EH (cell line): ENCODE data around the gene PCDHB5.
A peak's percentile ranks its signal among the peaks of the same experiment; 100 is the strongest.
"Not testable (repeated sequence)": the region's sequence is repeated elsewhere in the genome, so short reads cannot be mapped to it uniquely, and the experiment has no call there.

ENCODE experiments used
- DNase-seq: peaks from one replicate; pipeline ENCODE4 v3.0.0-alpha.2; 2015; ENCODE audit warnings: low read depth

PCDHB5 gene

DNA sequence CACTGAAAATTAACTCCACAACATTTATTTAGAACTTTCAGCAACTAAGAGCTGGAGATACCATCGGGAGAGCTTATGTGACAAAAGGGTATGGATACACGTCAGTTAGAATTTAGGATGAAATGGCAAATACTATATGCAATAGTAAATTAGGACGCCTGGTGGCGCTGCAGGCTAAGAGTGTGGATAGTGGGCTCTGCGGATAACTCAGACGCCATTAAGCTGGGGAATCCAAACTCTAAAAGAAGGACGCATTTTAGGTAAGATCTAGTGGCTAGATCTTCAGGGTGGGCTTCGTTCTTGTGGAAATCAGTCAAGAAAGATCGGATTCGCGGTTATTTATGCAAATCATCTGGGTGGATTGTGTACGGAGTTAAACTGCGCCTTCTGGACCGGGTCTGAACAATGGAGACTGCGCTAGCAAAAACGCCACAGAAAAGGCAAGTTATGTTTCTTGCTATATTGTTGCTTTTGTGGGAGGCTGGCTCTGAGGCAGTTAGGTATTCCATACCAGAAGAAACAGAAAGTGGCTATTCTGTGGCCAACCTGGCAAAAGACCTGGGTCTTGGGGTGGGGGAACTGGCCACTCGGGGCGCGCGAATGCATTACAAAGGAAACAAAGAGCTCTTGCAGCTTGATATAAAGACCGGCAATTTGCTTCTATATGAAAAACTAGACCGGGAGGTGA is at the start of gene PCDHB5:
Gene PCDHB5, plus strand, starts transcription at position 177 of the 688 bp plus-strand sequence. Its CDS starts 229 bp downstream, at position 406.
- DNase-seq: no peak

DNA sequence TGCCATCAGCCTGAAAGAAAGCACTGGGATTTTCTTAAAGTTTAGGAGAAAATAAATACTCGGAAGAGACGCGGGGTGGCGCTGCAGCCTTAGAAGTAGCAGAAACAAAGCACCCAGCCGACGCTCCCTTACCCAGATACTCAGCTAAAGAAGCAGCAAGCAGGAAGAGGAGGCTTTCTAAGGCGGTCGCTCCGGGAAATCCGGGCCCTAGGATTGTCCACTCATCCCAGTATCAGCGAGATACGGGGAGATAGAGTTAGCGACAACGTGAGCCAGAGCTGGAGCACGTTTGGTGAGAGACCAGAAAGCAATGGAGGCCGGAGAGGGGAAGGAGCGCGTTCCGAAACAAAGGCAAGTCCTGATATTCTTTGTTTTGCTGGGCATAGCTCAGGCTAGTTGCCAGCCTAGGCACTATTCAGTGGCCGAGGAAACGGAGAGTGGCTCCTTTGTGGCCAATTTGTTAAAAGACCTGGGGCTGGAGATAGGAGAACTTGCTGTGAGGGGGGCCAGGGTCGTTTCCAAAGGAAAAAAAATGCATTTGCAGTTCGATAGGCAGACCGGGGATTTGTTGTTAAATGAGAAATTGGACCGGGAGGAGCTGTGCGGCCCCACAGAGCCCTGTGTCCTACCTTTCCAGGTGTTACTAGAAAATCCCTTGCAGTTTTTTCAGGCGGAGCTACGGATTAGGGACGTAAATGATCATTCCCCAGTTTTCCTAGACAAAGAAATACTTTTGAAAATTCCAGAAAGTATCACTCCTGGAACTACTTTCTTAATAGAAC is 40.3 kb upstream of the PCDHB5 start, which contains the start of gene PCDHB2:
Gene PCDHB2, plus strand, starts transcription at position 135 of the 782 bp plus-strand sequence. Its CDS starts 176 bp downstream, at position 311.
- peak; percentile 62 for DNase-seq

DNA sequence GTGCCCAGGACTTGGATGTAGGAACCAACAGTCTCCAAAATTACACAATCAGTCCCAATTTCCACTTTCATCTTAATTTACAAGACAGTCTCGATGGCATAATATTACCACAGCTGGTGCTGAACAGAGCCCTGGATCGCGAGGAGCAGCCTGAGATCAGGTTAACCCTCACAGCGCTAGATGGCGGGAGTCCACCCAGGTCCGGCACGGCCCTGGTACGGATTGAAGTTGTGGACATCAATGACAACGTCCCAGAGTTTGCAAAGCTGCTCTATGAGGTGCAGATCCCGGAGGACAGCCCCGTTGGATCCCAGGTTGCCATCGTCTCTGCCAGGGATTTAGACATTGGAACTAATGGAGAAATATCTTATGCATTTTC is 39.8 kb upstream of the PCDHB5 start:
- DNase-seq: no peak

DNA sequence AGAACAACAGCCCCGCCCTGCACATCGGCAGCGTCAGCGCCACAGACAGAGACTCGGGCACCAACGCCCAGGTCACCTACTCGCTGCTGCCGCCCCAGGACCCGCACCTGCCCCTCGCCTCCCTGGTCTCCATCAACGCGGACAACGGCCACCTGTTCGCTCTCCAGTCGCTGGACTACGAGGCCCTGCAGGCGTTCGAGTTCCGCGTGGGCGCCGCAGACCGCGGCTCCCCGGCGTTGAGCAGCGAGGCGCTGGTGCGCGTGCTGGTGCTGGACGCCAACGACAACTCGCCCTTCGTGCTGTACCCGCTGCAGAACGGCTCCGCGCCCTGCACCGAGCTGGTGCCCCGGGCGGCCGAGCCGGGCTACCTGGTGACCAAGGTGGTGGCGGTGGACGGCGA is 38.8 kb upstream of the PCDHB5 start:
- not testable (repeated sequence) for DNase-seq

DNA sequence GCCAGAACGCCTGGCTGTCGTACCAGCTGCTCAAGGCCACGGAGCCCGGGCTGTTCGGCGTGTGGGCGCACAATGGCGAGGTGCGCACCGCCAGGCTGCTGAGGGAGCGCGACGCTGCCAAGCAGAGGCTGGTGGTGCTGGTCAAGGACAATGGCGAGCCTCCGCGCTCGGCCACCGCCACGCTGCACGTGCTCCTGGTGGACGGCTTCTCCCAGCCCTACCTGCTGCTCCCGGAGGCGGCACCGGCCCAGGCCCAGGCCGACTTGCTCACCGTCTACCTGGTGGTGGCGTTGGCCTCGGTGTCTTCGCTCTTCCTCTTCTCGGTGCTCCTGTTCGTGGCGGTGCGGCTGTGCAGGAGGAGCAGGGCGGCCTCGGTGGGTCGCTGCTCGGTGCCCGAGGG is 38.4 kb upstream of the PCDHB5 start:
- DNase-seq: not testable (repeated sequence)

DNA sequence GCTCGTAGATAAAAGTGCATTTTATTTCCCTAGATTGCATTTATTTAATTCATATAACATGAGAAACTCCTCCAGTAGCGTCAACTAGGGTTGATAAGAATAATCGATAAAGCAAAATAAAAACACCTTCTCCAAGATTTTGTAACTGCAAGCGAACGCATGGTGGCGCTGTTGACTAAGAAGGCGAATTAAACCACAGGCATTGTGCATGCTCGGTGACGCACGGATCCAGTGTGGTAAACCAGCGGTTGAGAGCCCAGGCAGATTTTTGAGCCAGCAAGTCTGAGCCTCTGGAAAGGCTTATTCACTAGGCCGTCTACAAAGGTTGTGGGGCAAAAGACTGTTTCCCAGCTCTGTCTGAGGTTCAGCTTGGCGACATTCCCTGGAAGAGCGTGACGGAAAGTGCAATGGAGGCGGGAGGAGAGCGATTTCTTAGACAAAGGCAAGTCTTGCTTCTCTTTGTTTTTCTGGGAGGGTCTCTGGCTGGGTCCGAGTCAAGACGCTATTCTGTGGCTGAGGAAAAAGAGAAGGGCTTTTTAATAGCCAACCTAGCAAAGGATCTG is 34.7 kb upstream of the PCDHB5 start, which contains the start of gene PCDHB3:
Gene PCDHB3, plus strand, starts transcription at position 231 of the 563 bp plus-strand sequence. Its CDS starts 177 bp downstream, at position 408.
- peak; percentile 15 for DNase-seq

DNA sequence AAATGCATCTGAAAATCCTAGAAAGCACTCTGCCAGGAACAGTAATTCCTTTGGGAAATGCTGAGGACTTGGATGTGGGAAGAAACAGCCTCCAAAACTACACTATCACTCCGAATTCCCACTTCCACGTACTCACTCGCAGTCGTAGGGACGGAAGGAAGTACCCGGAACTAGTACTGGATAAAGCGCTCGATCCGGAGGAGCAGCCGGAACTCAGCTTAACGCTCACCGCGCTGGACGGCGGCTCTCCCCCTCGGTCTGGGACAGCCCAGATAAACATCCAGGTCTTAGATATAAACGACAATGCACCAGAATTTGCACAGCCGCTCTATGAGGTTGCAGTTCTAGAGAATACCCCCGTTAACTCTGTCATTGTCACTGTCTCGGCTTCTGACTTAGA is 33.9 kb upstream of the PCDHB5 start:
- DNase-seq: no peak

DNA sequence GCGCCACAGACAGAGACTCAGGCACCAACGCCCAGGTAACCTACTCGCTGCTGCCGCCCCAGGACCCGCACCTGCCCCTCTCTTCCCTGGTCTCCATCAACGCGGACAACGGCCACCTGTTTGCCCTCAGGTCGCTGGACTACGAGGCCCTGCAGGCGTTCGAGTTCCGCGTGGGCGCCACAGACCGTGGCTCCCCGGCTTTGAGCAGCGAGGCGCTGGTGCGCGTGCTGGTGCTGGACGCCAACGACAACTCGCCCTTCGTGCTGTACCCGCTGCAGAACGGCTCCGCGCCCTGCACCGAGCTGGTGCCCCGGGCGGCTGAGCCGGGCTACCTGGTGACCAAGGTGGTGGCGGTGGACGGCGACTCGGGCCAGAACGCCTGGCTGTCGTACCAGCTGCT is 32.9 kb upstream of the PCDHB5 start:
- not testable (repeated sequence) for DNase-seq

DNA sequence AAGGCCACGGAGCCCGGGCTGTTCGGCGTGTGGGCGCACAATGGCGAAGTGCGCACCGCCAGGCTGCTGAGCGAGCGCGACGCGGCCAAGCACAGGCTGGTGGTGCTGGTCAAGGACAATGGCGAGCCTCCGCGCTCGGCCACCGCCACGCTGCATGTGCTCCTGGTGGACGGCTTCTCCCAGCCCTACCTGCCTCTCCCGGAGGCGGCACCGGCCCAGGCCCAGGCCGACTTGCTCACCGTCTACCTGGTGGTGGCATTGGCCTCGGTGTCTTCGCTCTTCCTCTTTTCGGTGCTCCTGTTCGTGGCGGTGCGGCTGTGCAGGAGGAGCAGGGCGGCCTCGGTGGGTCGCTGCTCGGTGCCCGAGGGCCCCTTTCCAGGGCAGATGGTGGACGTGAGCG is 32.5 kb upstream of the PCDHB5 start:
- DNase-seq: not testable (repeated sequence)

DNA sequence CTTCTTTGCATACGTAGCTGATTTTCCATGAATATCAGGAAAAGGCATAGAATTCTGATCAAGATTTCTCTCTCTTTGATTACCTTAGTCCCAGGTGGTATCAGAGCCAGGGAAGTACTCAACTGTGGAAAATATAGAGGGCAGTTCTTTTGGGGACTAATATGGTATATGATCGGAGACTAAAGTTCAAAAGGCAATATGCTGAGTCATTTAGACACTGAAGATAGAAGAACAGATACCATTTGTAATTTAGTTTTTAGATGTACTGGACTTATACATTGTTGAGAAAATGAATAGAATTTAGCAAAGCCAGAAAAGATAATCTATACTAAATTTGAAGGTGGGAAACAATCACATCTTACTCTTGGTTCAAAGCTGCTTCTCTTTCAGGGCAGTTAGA is 29.7 kb upstream of the PCDHB5 start:
- no peak for DNase-seq

DNA sequence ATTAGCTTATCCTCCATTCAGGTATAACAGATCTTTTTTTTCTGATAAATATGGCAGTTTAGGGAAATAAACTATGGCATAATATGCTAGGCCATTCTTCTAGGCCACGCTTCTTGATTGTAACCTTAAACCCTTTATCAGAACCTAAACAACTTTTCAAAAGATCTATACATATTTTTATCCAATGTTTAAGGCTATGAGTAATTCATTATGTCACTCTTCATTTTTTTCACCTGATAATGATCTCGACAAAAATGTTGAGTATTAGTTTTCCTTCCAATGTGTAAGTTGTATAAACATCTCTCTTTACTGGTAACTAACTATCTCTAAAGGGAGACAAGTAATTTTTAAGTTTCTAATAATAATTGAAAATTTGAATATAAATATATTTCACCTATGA is 15.8 kb upstream of the PCDHB5 start:
- DNase-seq: no peak

DNA sequence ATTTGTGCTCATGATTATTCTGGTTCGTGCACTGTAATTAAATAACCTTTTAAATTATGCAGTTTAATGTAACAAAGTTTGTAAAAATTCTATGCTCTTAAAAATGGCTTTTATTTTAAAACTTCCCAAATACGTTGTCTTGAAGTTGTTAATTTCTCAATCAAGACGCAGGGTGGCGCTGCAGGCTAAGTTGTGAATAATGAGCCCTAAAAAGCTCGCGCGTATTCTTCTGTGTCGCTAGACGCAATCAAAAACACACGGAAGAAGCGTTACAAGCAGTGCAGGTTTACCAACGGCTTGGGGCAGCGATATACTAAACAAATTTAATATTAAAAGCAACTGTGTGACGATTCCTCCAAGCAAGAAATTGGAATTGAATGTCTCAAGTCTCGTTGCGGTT is 13.4 kb upstream of the PCDHB5 start, which contains the start of gene PCDHB4:
Gene PCDHB4, plus strand, starts transcription at position 256 of the 400 bp plus-strand sequence. CDS start 181 bp downstream, outside the sequence.
- DNase-seq: no peak

DNA sequence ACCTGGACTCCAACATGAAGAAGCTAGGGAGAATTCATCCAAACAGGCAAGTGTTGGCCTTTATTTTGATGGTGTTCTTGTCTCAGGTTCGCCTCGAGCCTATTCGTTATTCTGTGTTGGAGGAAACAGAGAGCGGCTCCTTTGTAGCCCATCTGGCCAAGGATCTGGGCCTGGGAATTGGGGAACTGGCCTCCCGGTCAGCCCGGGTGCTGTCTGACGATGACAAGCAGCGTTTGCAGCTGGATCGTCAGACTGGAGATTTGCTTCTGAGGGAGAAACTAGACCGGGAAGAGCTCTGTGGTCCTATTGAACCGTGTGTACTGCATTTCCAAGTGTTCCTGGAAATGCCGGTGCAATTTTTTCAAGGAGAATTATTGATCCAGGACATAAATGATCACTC is 13.0 kb upstream of the PCDHB5 start:
- DNase-seq: no peak

DNA sequence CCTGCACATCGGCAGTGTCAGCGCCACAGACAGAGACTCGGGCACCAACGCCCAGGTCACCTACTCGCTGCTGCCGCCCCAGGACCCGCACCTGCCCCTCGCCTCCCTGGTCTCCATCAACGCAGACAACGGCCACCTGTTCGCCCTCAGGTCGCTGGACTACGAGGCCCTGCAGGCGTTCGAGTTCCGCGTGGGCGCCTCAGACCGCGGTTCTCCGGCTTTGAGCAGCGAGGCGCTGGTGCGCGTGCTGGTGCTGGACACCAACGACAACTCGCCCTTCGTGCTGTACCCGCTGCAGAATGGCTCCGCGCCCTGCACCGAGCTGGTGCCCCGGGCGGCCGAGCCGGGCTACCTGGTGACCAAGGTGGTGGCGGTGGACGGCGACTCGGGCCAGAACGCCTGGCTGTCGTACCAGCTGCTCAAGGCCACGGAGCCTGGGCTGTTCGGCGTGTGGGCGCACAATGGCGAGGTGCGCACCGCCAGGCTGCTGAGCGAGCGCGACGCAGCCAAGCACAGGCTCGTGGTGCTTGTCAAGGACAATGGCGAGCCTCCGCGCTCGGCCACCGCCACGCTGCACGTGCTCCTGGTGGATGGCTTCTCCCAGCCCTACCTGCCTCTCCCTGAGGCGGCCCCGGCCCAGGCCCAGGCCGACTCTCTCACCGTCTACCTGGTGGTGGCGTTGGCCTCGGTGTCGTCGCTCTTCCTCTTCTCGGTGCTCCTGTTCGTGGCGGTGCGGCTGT is 11.4 kb upstream of the PCDHB5 start:
- not testable (repeated sequence) for DNase-seq

DNA sequence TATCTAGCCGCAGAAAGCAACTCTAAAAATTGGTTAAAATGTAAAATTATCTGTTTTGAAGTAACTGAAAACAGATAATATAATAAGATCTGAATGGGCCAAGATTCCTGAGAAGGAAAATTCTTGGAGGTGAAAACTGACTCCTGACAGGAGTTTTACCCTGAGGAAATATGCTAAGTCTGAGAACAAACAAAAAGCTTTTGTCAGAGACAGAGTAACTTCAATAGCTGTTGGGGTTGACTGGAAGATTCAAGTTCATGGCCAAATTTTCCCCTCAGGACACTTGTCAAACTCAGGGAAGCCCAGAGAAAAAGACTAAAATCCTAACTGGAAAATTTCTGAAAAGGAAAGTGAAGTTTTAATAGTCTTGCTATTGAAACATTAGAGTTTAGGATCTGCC is 7.7 kb upstream of the PCDHB5 start:
- DNase-seq: no peak

DNA sequence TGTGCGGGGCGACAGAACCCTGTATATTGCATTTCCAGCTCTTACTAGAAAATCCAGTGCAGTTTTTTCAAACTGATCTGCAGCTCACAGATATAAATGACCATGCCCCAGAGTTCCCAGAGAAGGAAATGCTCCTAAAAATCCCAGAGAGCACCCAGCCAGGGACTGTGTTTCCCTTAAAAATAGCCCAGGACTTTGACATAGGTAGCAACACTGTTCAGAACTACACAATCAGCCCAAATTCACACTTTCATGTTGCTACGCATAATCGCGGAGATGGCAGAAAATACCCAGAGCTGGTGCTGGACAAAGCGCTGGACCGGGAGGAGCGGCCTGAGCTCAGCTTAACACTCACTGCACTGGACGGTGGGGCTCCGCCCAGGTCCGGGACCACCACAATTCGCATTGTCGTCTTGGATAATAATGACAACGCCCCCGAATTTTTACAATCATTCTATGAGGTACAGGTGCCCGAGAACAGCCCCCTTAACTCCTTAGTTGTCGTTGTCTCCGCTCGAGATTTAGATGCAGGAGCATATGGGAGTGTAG is 786 bp downstream of the PCDHB5 start:
- no peak for DNase-seq

DNA sequence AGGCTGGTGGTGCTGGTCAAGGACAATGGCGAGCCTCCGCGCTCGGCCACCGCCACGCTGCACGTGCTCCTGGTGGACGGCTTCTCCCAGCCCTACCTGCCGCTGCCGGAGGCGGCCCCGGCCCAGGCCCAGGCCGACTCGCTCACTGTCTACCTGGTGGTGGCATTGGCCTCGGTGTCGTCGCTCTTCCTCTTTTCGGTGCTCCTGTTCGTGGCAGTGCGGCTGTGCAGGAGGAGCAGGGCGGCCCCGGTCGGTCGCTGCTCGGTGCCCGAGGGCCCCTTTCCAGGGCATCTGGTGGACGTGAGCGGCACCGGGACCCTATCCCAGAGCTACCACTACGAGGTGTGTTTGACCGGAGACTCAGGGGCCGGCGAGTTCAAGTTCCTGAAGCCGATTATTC is 2.3 kb downstream of the PCDHB5 start:
- DNase-seq: not testable (repeated sequence)

DNA sequence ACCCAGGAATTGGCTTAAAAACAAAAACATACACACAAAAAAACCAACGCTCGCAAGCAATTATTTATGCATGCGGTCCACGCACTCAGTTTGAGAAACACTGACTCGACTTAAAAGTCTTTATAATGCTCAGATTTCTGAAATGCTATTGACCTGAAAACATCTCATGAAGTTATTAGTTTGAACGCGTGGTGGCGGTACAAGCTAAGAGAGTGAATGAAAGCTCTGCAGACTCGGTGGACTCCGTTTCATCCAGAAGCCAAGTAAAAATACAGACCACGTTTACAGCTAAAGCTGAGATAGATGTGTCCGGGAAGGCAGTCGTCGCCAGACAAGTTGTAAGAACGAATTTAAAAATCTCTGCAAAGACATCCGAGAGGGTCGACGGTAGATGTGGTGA is 14.8 kb downstream of the PCDHB5 start, which contains the start of gene PCDHB6:
Gene PCDHB6, plus strand, starts transcription at position 246 of the 400 bp plus-strand sequence. CDS start 201 bp downstream, outside the sequence.
- peak; percentile 8 for DNase-seq

DNA sequence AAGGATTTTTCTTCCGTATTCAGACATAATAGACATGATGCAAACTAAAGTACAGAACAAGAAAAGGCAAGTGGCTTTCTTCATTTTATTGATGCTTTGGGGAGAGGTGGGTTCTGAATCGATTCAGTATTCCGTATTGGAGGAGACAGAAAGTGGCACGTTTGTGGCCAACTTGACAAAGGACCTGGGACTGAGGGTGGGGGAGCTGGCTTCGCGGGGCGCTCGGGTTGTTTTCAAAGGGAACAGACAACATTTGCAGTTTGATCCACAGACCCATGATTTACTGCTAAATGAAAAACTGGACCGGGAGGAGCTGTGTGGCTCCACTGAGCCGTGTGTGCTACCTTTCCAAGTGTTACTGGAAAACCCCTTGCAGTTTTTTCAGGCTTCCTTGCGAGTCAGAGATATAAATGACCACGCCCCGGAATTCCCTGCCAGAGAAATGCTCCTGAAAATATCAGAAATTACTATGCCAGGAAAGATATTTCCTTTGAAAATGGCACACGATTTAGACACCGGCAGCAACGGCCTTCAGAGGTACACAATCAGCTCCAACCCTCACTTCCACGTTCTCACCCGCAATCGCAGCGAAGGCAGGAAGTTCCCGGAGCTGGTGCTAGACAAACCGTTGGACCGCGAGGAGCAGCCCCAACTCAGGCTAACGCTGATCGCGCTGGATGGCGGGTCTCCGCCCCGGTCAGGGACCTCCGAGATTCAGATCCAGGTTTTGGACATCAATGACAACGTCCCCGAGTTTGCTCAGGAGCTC is 15.4 kb downstream of the PCDHB5 start:
- DNase-seq: no peak

DNA sequence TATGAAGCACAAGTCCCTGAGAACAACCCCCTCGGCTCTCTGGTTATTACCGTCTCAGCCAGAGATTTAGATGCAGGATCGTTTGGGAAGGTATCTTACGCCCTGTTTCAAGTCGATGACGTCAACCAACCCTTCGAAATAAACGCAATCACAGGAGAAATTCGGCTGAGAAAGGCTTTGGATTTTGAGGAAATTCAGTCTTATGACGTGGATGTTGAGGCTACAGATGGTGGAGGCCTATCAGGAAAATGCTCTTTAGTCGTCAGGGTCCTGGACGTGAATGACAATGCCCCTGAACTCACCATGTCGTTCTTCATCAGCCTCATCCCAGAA is 16.0 kb downstream of the PCDHB5 start:
- DNase-seq: no peak

DNA sequence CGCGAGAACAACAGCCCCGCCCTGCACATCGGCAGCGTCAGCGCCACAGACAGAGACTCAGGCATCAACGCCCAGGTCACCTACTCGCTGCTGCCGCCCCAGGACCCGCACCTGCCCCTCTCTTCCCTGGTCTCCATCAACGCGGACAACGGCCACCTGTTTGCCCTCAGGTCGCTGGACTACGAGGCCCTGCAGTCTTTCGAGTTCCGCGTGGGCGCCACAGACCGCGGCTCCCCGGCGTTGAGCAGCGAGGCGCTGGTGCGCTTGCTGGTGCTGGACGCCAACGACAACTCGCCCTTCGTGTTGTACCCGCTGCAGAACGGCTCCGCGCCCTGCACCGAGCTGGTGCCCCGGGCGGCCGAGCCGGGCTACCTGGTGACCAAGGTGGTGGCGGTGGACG is 16.6 kb downstream of the PCDHB5 start:
- DNase-seq: not testable (repeated sequence)
